Mesothelial cell of epicardium (in vitro differentiated cells): ENCODE data around the gene ANKRD40CL. TPM values are rescaled to one million over a fixed set of nuclear protein-coding genes. Genes with fewer than 3 reads are reported as not detected.

Experiments
- DNase-seq, 2 experiments: peaks; one replicate each; pipeline ENCODE4 v3.0.0; 2021; ENCODE audit warnings: low spot score in 2 of 2; ENCODE audit not compliant: unreplicated experiment in 2 of 2
- H3K27ac Mint-ChIP-seq: 2 replicates; pipeline ENCODE4 v1.8.0; 2021; ENCODE audit warnings: mixed read lengths
- H3K27me3 Mint-ChIP-seq: 2 replicates; pipeline ENCODE4 v1.8.0; 2021; ENCODE audit warnings: low read depth, mixed read lengths
- H3K36me3 Mint-ChIP-seq: 2 replicates; pipeline ENCODE4 v1.8.0; 2021; ENCODE audit warnings: mixed read lengths
- H3K4me1 Mint-ChIP-seq: 2 replicates; pipeline ENCODE4 v1.8.0; 2021; ENCODE audit warnings: mixed read lengths
- H3K4me3 Mint-ChIP-seq: 2 replicates; pipeline ENCODE4 v1.8.0; 2021; ENCODE audit warnings: mild to moderate bottlenecking, moderate library complexity, mixed read lengths
- H3K9me3 Mint-ChIP-seq: 2 replicates; pipeline ENCODE4 v1.8.0; 2021; ENCODE audit warnings: mixed read lengths
- total RNA-seq: library from RNA; stranded (reverse); gene quantifications from 3 replicates; pipeline ENCODE4 v1.2.1, GENCODE V29; 2021
- TF ChIP-seq, protein P1 (sequence below): fragments of 200-600 bp; sonication (generic); IDR thresholded peaks from one replicate; pipeline ENCODE4 v1.5.0; 2021; ENCODE audit warnings: antibody characterized with exemption; ENCODE audit not compliant: unreplicated experiment

The ANKRD40CL gene
- total RNA-seq, 1 donor from 2014 or later, result not detected

DNA sequence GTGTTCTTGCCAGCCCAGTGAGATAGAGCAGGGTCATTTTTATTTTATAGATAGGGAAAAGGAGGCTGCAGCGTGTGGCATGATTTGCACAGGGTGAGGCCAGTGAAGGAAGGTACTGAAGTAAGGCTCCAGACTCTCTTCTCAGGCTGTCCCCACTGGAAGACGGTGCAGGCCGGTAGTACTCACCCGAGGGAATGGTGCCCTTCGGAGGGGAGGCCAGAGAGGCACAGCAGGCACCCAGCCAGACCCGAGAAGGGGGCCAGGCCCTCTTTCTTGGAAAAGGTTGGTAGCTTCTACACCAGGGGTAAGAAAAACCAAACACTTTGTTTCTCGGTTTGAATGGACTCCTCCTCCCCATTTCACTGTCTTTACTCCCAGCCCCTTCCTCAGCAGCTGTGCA is 288 bp downstream of the ANKRD40CL start:
- Mint-ChIP-seq H3K27me3 (no peaks in the 10 kb centered on the region), H3K36me3 (no peaks in the 10 kb centered on the region), H3K27ac (no peak overlapping the region), H3K9me3 (no peaks in the 10 kb centered on the region), H3K4me3 (no peak overlapping the region), H3K4me1 (peaks cover 20% of the 10 kb centered on the region)
- DNase-seq, result no peak
- TF ChIP-seq, protein P1, sequence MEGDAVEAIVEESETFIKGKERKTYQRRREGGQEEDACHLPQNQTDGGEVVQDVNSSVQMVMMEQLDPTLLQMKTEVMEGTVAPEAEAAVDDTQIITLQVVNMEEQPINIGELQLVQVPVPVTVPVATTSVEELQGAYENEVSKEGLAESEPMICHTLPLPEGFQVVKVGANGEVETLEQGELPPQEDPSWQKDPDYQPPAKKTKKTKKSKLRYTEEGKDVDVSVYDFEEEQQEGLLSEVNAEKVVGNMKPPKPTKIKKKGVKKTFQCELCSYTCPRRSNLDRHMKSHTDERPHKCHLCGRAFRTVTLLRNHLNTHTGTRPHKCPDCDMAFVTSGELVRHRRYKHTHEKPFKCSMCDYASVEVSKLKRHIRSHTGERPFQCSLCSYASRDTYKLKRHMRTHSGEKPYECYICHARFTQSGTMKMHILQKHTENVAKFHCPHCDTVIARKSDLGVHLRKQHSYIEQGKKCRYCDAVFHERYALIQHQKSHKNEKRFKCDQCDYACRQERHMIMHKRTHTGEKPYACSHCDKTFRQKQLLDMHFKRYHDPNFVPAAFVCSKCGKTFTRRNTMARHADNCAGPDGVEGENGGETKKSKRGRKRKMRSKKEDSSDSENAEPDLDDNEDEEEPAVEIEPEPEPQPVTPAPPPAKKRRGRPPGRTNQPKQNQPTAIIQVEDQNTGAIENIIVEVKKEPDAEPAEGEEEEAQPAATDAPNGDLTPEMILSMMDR, result no peak

DNA sequence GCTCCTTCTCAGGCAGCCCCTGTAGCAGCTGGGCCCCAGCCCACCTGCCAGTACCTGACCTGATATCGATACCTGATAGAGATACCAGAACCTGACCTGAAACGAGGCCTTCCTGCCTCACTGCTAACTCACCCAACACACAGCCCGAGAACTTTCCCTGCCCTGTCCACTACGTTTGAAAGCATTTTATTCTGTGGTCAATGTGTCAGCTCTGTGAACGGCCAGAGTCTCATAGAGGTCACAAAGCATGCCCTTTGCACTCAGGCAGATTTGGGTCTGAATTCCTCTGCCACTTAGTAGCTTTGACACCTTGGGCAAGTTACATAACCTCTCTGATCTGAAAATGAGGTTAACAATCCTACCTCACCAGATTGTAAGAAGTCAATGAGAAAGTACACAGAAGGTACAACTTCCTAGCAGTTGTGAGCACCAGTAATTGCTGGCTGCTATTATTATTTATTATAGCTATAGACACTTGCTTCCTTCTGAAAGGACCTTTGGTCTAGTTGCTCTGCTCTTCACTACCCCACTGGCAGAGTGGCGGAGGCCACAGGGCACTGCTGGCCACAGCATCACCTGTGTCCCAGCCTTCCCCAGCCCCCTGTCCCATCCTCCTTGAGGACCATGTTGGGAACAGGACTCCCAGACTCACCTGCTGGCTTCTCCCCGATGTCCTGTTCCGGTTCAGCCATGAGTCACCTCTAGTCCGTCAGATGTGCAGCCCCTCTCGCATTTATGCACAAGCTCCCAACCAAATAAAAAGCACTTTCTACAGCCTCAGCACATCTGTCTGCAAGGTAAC is 895 bp downstream of the ANKRD40CL start:
- Mint-ChIP-seq H3K36me3 (no peaks in the 10 kb centered on the region), H3K4me3 (no peak overlapping the region), H3K9me3 (no peaks in the 10 kb centered on the region), H3K27me3 (no peaks in the 10 kb centered on the region), H3K4me1 (peaks cover 20% of the 10 kb centered on the region), H3K27ac (no peak overlapping the region)
- DNase-seq, result no peak
- TF ChIP-seq, protein P1, result no peak

DNA sequence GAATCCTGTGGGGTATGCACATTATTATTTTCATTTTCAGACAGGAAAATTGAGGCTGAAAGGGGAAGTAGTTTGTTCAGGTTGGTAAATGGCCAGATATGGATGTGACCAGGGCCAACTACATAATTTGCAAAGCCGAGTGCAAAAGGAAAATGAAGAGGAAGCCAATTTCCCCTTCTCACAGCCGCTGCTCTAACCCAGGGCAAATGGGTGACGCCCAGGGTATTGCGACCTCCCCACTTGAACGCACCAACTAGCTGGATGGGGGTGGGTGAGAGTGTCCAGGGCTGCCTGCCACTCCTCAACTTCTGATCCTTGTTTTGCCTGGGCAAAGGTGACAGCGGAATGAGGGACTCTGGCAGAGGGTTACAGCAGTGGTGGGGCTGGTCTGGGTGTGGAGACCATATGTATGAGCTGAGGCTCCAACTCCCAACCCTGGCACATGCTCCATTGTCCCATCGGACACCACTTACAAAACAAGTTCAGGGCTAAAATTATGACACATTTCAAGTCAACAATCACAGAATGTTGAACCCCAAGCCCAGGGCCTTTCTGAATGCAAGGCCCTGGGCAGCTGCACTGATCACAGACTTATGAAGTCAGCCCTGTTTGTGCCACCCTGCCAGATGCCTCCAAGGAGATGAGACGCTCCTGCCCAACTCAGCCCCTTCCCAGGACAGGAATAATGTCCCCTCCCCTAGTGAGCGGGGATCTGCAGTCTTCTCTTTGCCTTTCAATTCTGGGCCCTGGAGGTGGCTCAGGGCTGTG is 1.7 kb downstream of the ANKRD40CL start:
- Mint-ChIP-seq H3K36me3 (no peaks in the 10 kb centered on the region), H3K9me3 (no peaks in the 10 kb centered on the region), H3K4me1 (peaks cover 20% of the 10 kb centered on the region), H3K27ac (no peak overlapping the region), H3K4me3 (no peak overlapping the region), H3K27me3 (no peaks in the 10 kb centered on the region)
- TF ChIP-seq, protein P1, result no peak
- DNase-seq, result no peak

DNA sequence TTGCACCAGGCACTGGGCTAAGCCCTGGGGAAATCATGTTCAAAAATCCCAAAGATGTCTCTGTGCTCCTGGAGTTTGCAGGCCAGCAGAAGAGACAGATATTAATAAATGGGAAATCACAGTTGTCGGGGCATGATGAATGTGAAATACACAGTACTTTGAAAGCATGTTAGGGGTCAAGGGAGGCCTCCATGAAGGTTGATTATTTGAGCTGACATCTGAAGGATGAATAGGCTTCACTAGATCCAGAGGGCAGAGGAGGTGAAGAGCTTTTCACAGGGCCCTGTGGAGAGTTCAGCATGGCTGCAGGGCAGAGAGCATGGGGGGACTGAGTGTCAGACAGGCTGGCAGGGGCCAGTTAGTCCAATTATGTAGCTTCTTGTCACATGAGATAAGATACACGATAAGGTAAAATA is 2.6 kb downstream of the ANKRD40CL start:
- no peaks in the 10 kb centered on the region for H3K27me3 Mint-ChIP-seq
- TF ChIP-seq, protein P1, result no peak
- no peaks in the 10 kb centered on the region for H3K36me3 Mint-ChIP-seq
- peak overlapping the region; percentile 48 for H3K27ac Mint-ChIP-seq
- no peak for DNase-seq
- H3K4me3 Mint-ChIP-seq, result no peak overlapping the region
- no peaks in the 10 kb centered on the region for H3K9me3 Mint-ChIP-seq
- H3K4me1 Mint-ChIP-seq, result peaks cover 20% of the 10 kb centered on the region

DNA sequence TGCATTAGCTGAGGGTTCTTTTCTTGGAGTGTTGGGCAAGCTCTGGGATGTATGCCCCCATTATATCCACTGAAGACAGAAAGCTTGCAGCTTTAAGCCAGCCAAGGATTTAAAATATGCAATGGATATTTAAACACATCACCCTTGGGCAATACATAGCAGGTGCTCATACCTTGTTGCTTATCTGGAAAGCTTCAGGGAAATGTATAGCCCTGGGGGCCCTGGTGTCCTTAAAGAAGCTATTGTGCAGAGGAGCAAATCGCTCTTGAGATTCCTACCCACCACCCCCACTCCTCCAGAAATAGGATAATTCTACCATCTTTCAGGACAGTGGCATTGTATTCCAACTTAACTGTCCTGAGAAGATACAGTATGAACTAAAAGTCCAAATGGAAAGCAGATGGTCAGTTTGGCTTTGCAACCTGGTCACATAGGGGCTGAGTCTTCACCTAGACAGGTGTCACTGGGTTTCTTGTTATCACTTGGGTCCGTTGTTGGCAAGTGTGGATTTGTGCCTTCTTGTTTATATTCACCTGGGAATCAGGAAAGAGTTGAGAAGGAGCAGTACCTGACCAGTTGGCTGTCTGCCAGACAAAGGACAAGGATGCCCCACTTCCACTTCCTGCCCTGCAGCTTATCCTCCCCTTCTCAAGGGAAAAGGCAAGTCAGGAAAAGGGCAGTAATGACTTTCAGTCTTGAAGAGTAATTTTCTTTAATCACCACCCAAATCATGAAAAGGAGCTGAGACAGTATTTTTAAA is 3.4 kb downstream of the ANKRD40CL start:
- TF ChIP-seq, protein P1, result no peak
- Mint-ChIP-seq H3K27ac (peak overlapping the region; percentile 48), H3K4me1 (peaks cover 20% of the 10 kb centered on the region)

More for the DNA sequence above, 3.4 kb downstream of the ANKRD40CL start:
- no peak for DNase-seq
- Mint-ChIP-seq H3K36me3 (no peaks in the 10 kb centered on the region), H3K9me3 (no peaks in the 10 kb centered on the region), H3K4me3 (peak overlapping the region; percentile 24), H3K27me3 (no peaks in the 10 kb centered on the region)
